HG02884 (cell line): ENCODE measurements around the gene NSUN6.

Source experiments
- ATAC-seq: cut with Tn5 transposase; IDR thresholded peaks from one replicate; pipeline ENCODE4 v1.9.1; 2021; ENCODE audit warnings: mild to moderate bottlenecking, moderate library complexity; ENCODE audit not compliant: unreplicated experiment

NSUN6 gene

GRCh38 chr10:18563003-18563726 is 88.2 kb downstream of the NSUN6 start:
- no peak for ATAC-seq

DNA sequence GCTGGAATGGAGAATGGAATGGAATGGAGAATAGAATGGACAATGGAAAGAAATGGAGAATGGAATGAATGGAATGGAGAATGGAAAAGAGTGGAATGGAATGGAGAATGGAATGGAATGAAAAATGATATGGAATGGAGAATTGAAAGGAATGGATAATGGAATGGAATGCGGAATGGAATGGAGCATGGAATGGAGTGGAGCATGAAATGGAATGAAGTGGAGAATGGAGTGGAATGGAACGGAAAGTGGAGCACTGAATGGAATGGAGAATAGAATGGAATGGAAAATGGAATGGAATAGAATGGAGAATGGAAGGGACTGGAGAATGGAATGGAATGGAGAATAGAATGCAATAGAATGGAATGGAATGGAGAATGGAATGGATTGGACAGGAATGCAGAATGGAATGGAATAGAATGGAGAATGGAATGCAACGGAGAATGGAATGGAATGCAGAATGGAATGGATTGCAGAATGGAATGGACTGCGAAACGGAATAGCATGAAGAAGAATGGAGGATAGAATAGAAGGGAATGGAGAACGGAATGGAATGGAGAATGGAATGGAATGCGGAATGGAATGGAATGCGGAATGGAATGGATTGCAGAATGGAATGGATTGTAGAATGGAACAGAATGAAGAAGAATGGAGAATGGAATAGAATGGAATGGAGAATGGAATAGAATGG is 89.4 kb downstream of the NSUN6 start:
- ATAC-seq = no peak

DNA sequence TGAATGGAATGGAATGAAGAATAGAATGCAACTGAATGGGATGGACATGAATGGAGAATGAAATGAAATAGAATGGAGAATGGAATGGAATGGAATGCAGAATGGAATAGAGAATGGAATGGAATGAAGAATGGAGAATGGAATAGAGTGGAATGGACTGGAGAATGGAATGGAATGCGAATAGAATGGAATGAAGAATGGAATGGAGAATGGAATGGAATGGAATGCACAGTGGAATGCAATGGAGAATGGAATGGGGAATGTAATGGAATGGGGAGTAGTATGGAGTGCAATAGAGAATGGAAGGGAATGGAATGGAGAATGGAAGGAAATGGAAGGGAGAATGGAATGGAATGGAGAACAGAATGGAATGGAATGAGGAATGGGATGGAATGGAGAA is 93.4 kb downstream of the NSUN6 start:
- no peak for ATAC-seq

GRCh38 chr10:18556522-18557147 is 94.8 kb downstream of the NSUN6 start:
- ATAC-seq = no peak

GRCh38 chr10:18554479-18554878 is 96.9 kb downstream of the NSUN6 start:
- ATAC-seq = no peak

DNA sequence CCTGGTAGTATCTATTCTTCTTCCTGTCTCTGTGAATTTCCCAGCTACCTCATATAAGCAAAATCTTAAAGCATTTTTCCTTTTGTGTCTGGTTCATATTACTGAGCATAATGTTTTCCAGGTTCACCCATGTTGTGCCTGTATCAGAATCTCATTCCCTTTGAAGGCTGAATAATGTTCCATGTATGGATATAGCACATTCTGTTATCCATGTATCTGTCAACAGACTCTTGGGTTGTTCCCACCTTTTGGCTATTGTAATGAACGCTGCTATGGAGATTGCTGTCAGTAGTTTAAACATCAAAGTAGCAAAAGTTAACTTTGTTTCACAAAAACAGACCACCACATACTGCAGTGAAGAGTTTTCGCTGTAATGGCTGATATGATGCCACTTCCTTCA is 99.9 kb downstream of the NSUN6 start:
- no peak for ATAC-seq

- ATAC-seq = no peak
These were observed 102.3 kb downstream of the NSUN6 start for GRCh38 chr10:18549105-18549504.

GRCh38 chr10:18545621-18546305 is 105.6 kb downstream of the NSUN6 start:
- ATAC-seq = no peak

- no peak for ATAC-seq
These were observed 108.6 kb downstream of the NSUN6 start for GRCh38 chr10:18542832-18543231.

DNA sequence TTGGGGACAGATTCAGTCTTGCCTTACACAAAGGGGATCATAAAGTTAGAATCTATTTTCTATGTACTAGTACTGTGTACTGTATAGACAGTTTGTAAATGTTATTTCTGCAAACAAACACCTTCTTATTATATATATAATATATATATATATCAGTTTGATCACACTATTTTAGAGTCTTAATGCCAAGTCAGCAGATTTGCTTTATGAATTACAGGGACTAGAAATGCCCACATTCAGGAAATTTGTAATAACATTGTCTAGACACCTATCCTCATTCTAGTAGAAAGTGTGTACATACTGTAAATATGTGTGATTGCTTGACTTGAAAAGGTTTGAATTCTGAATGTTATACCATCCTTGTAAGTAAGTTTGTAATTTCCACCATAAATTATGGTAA is 111.2 kb downstream of the NSUN6 start:
- no peak for ATAC-seq

DNA sequence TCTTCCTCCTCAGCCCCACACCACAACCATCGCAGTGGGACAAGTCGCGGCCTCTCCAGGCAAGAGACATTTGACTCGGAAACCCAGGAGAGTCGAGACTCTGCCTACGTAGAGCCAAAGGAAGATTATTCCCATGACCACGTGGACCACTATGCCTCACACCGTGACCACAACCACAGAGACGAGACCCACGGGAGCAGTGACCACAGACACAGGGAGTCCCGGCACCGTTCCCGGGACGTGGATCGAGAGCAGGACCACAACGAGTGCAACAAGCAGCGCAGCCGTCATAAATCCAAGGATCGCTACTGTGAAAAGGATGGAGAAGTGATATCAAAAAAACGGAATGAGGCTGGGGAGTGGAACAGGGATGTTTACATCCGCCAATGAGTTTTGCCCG is 112.1 kb downstream of the NSUN6 start:
- no peak for ATAC-seq

DNA sequence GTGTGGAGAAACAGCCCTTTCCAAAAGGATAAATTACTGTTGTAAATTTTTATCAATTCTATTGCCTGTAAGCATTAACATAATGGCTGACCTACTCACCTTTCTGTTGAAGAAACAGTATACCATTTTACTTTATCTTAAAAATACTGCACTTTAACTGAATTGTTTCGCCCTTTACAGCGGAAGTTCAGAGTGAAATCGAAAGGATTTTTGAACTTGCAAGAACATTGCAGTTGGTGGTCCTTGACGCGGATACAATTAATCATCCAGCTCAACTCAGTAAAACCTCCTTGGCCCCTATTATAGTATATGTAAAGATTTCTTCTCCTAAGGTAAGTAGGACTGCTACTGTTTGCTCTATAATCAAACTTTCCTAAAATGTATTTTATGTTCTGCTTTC is 117.5 kb downstream of the NSUN6 start:
- ATAC-seq = no peak

GRCh38 chr10:18532881-18533535 is 118.4 kb downstream of the NSUN6 start:
- no peak for ATAC-seq

- ATAC-seq = no peak
These were observed 123.1 kb downstream of the NSUN6 start for GRCh38 chr10:18528292-18528691.

GRCh38 chr10:18527687-18528086 is 123.7 kb downstream of the NSUN6 start:
- no peak for ATAC-seq

DNA sequence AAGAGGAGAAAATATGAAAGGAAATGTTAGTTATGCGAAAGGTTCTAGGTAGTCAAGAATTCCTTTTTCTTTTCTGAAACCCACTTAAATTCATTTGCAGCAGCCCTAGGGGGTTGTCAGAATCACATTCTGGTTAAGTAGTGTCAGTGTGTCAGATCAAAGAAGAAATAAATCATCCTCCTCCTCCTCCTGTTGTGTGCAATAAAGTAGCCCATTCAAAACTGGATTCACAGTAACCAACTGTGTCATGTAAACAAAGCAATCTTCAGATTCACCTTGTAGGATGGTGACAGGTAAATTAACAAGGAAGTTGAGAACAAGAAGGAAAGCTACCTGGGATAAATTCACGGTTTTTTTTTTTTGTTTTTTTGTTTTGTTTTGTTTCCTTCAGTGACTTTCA is 127.5 kb downstream of the NSUN6 start:
- ATAC-seq = no peak

GRCh38 chr10:18523025-18523424 is 128.4 kb downstream of the NSUN6 start:
- ATAC-seq = no peak

DNA sequence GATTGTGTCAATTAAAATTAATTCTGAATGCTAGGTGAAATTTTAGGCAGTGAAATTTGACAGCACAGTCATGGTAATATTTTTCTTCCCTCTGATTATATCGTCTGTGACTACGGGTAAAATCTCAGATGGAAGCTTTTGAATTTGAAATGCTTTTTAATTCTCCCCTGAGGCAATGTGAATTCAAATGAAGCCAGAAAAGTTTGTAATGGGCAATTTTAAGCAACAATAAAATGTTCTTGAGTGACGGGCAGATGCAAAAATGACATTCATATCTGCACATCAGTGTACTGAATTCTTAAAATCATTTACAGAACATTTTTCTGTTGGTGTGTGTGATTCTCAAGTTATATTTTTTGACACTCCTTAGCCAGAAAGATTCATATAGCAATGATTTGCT is 134.5 kb downstream of the NSUN6 start:
- ATAC-seq = no peak

- no peak for ATAC-seq
These were observed 136.8 kb downstream of the NSUN6 start for GRCh38 chr10:18514537-18514936.

DNA sequence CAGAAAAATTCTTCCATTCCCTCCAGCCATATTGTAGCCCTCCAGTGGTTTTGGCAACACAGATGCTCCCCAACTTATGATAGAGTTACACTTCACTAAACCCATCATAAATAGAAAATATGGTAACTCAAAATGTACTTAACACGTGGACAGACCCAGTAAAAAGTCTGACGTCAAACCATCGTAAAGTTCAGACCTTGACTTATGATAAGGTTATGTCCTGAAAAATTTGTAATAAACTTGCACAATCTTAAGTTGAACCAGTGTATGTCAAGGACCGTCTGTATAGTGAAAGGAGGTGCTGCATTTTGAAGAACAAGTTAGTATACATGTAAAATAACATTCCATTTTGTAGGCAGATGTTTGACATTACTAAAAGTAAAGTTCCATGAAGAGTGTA is 142.8 kb downstream of the NSUN6 start:
- ATAC-seq = no peak

DNA sequence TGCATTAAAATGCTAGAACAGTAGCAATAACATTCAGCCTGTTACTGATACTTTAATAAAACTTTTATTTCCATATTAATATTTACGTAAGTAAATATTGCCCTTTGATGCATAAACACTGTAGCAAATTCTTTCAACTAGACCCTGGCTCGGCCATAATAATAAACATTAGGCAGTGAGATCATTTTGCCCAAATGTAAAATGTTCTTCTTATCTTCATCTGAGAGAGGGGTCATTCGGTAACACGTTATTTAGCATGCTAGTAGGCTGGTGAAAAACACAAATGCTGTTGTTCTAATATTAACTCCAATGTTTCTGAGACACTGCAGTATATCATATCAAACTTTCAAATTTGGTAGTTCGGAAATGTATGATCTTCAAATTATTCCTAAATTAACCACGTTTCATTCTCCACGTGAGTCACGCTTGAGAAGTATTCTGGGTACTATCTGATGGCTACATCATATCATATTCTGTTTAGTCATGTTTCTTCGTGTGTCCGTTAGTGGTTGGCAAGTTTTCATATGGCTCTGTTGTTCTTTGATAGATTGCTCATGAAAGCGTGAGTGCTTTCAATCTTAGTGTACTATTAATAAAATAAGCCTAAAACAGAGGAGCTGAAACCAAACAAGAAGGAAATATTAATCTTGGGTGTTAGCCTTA is 145.8 kb downstream of the NSUN6 start:
- no peak for ATAC-seq
